ENCODE results near the gene PHACTR2. TPM values are rescaled to one million over a fixed set of nuclear protein-coding genes. Genes with fewer than 3 reads are reported as not detected.
"Not testable (repeated sequence)": the region's sequence is repeated elsewhere in the genome, so short reads cannot be mapped to it uniquely, and the experiment has no call there.

The PHACTR2 gene
- total and polyA plus RNA-seq, 4 donors: 4.0 to 23.8 (median 15.0) TPM

DNA sequence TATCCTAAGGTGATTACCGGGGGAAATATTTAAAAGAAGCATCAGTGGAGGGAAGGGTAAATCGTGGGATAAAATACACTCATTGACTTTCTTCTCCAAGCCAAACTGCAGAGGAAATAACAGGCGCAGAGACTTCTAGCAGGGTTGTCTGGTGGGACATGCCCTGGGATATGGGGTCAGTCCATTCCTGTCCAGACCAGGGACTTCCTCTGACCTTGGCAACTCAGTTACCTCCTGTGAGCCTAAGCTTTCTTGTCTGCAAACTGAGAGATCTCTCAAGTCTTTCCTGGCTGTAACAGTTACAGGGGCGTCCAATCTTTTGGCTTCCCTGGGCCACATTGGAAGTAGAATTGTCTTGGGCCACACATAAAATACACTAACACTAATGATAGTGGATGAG, 21.7 kb upstream of the PHACTR2 start:
- Histone ChIP-seq H3K4me3 (ENCODE audit: low read depth in 1 of 3, low read length in 3 of 3) (no peak overlapping the region), H3K4me1 (ENCODE audit: control insufficient read depth in 4 of 4, insufficient read depth in 4 of 4, low read length in 3 of 4) (no peaks in the 10 kb centered on the region), H3K36me3 (ENCODE audit: control insufficient read depth in 4 of 4, insufficient read depth in 3 of 4, low read depth in 1 of 4, low read length in 3 of 4) (no peaks in the 10 kb centered on the region), H3K27ac (ENCODE audit: low read depth in 1 of 2, low read length in 2 of 2) (no peak overlapping the region), H3K9me3 (ENCODE audit: control insufficient read depth in 4 of 4, low read length in 3 of 4) (peaks cover 0 to 5% (median 2%) of the 10 kb centered on the region in 4 donors), H3K9ac (ENCODE audit: low read depth in 1 of 2, low read length in 2 of 2) (no peak overlapping the region), H3K27me3 (ENCODE audit: control insufficient read depth in 4 of 4, insufficient read depth in 4 of 4, low read length in 3 of 4) (no peaks in the 10 kb centered on the region)
- DNase-seq (ENCODE audit: low spot score): no peak
- WGBS: 83% methylated on average over 4 of the region's 4 CpGs
- no peak for TF ChIP-seq FOXA2 (IDR thresholded peaks at IDR 0.05)
- TF ChIP-seq NR2F2 (IDR thresholded peaks at IDR 0.05): peak; percentile 59

DNA sequence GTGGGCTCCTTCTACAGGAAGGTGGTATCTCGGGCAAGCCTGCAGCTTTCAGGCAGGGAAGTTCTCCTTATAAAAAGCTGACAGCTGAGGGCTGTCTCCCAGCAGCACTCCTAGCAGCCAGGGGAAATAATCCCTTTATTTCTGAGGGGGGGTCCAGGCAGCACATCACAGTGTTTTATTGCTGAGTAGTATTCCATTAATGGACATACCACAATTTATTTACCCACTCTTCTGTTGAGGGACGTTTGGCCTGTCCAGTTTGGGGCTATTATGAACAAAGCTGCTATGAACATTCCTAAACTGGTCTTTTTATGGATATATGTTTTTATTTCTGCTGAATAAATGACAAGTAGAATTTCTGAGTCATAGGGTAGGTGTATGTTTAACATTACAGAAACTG, 20.0 kb upstream of the PHACTR2 start:
- no peak for DNase-seq (ENCODE audit: low spot score)
- no peak overlapping the region for H3K4me3 ChIP-seq (ENCODE audit: low read depth in 1 of 3, low read length in 3 of 3)
- H3K9ac ChIP-seq (ENCODE audit: low read depth in 1 of 2, low read length in 2 of 2): no peak overlapping the region
- no peak overlapping the region for H3K27ac ChIP-seq (ENCODE audit: low read depth in 1 of 2, low read length in 2 of 2)
- H3K27me3 ChIP-seq (ENCODE audit: control insufficient read depth in 4 of 4, insufficient read depth in 4 of 4, low read length in 3 of 4): no peaks in the 10 kb centered on the region
- WGBS: 82% methylated on average over 2 of the region's 2 CpGs
- no peaks in the 10 kb centered on the region for H3K4me1 ChIP-seq (ENCODE audit: control insufficient read depth in 4 of 4, insufficient read depth in 4 of 4, low read length in 3 of 4)
- H3K9me3 ChIP-seq (ENCODE audit: control insufficient read depth in 4 of 4, low read length in 3 of 4): peaks cover 0 to 5% (median 2%) of the 10 kb centered on the region in 4 donors
- no peak for TF ChIP-seq FOXA2 (IDR thresholded peaks at IDR 0.05)
- H3K36me3 ChIP-seq (ENCODE audit: control insufficient read depth in 4 of 4, insufficient read depth in 3 of 4, low read depth in 1 of 4, low read length in 3 of 4): no peaks in the 10 kb centered on the region

DNA sequence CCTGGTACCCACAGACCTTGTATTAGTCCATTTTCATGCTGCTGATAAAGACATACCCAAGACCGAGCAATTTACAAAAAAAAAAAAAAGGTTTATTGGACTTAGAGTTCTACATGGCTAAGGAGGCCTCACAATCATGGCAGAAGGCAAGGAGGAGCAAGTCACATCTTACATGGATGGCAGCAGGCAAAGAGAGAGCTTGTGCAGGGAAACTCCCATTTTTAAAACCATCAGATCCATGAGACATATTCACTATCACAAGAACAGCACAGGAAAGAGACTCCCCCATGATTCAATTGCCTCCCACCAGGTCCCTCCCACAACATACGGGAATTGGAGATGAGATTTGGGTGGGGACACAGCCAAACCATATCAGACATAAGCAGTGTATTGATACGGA, 17.6 kb upstream of the PHACTR2 start:
- WGBS: 98% methylated on average over 3 of the region's 3 CpGs
- H3K27me3 ChIP-seq (ENCODE audit: control insufficient read depth in 4 of 4, insufficient read depth in 4 of 4, low read length in 3 of 4); H3K4me3 ChIP-seq (ENCODE audit: low read depth in 1 of 3, low read length in 3 of 3); DNase-seq (ENCODE audit: low spot score); H3K9me3 ChIP-seq (ENCODE audit: control insufficient read depth in 4 of 4, low read length in 3 of 4); H3K9ac ChIP-seq (ENCODE audit: low read depth in 1 of 2, low read length in 2 of 2); H3K27ac ChIP-seq (ENCODE audit: low read depth in 1 of 2, low read length in 2 of 2); H3K4me1 ChIP-seq (ENCODE audit: control insufficient read depth in 4 of 4, insufficient read depth in 4 of 4, low read length in 3 of 4); H3K36me3 ChIP-seq (ENCODE audit: control insufficient read depth in 4 of 4, insufficient read depth in 3 of 4, low read depth in 1 of 4, low read length in 3 of 4): not testable (repeated sequence)

DNA sequence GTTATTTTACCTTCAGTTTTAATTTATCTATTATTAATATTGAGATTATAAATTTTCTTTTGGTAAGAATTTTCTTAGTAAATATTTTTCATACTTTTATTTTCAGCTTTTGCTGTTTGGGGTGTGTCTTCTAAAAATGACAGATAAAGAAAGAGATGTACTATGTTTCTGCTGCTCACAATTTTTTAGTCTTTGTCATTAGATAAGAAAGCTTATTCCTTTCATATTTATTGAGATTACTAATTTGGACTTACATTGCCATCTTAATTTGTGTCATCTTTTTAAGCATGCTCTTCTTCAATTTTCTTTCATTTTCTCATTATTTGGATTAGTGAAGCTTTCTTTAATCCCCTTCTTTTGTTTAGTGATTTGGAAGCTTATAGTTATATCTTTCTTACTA, 13.6 kb upstream of the PHACTR2 start:
- TF ChIP-seq TAF1 (conservative IDR thresholded peaks at IDR 0.05) (no peak), FOXA1 (IDR thresholded peaks at IDR 0.05) (no peak), NR2F2 (IDR thresholded peaks at IDR 0.05) (no peak)
- TF ChIP-seq, protein P1, sequence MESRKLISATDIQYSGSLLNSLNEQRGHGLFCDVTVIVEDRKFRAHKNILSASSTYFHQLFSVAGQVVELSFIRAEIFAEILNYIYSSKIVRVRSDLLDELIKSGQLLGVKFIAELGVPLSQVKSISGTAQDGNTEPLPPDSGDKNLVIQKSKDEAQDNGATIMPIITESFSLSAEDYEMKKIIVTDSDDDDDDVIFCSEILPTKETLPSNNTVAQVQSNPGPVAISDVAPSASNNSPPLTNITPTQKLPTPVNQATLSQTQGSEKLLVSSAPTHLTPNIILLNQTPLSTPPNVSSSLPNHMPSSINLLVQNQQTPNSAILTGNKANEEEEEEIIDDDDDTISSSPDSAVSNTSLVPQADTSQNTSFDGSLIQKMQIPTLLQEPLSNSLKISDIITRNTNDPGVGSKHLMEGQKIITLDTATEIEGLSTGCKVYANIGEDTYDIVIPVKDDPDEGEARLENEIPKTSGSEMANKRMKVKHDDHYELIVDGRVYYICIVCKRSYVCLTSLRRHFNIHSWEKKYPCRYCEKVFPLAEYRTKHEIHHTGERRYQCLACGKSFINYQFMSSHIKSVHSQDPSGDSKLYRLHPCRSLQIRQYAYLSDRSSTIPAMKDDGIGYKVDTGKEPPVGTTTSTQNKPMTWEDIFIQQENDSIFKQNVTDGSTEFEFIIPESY (IDR thresholded peaks at IDR 0.05): no peak
- no peak overlapping the region for H3K27ac ChIP-seq (ENCODE audit: low read depth in 1 of 2, low read length in 2 of 2)
- no peak for DNase-seq (ENCODE audit: low spot score)
- no peaks in the 10 kb centered on the region for H3K4me1 ChIP-seq (ENCODE audit: control insufficient read depth in 4 of 4, insufficient read depth in 4 of 4, low read length in 3 of 4)
- peaks cover 0 to 5% (median 1%) of the 10 kb centered on the region in 4 donors for H3K9me3 ChIP-seq (ENCODE audit: control insufficient read depth in 4 of 4, low read length in 3 of 4)
- H3K9ac ChIP-seq (ENCODE audit: low read depth in 1 of 2, low read length in 2 of 2): no peak overlapping the region
- no peaks in the 10 kb centered on the region for H3K36me3 ChIP-seq (ENCODE audit: control insufficient read depth in 4 of 4, insufficient read depth in 3 of 4, low read depth in 1 of 4, low read length in 3 of 4)
- H3K27me3 ChIP-seq (ENCODE audit: control insufficient read depth in 4 of 4, insufficient read depth in 4 of 4, low read length in 3 of 4): no peaks in the 10 kb centered on the region
- no peak overlapping the region for H3K4me3 ChIP-seq (ENCODE audit: low read depth in 1 of 3, low read length in 3 of 3)

DNA sequence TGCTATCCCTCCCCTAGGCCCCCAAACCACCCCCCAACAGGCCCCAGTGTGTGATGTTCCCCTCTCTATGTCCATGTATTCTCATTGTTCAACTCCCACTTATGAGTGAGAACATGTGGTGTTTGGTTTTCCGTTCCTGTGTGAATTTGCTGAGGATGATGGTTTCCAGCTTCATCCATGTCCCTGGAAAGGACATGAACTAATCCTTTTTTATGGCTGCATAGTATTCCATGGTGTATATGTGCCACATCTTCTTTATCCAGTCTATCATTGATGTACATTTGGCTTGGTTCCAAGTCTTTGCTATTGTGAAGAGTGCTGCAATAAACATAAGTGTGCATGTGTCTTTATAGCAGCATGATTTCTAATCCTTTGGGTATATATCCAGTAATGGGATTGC, 11.8 kb upstream of the PHACTR2 start:
- WGBS: 97% methylated on average over 1 of the region's 1 CpG
- H3K27ac ChIP-seq (ENCODE audit: low read depth in 1 of 2, low read length in 2 of 2); H3K36me3 ChIP-seq (ENCODE audit: control insufficient read depth in 4 of 4, insufficient read depth in 3 of 4, low read depth in 1 of 4, low read length in 3 of 4); H3K9me3 ChIP-seq (ENCODE audit: control insufficient read depth in 4 of 4, low read length in 3 of 4); DNase-seq (ENCODE audit: low spot score); H3K9ac ChIP-seq (ENCODE audit: low read depth in 1 of 2, low read length in 2 of 2); H3K4me3 ChIP-seq (ENCODE audit: low read depth in 1 of 3, low read length in 3 of 3); H3K27me3 ChIP-seq (ENCODE audit: control insufficient read depth in 4 of 4, insufficient read depth in 4 of 4, low read length in 3 of 4); H3K4me1 ChIP-seq (ENCODE audit: control insufficient read depth in 4 of 4, insufficient read depth in 4 of 4, low read length in 3 of 4): not testable (repeated sequence)

DNA sequence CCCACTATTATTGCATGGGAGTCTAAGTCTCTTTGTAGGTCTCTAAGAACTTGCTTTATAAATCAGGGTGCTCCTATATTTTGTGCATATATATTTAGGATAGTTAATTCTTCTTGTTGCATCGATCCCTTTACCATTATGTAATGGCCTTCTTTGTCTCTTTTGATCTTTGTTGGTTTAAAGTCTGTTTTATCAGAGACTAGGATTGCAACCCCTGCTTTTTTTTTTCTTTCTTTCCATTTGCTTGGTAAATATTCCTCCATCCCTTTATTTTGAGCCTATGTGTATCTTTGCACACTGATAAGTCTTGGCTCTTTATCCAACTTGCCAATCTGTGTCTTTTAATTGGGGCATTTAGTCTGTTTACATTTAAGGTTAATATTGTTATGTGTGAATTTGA, 8.3 kb upstream of the PHACTR2 start:
- 69% methylated on average over 1 of the region's 1 CpG for WGBS
- not testable (repeated sequence) for DNase-seq (ENCODE audit: low spot score); H3K9me3 ChIP-seq (ENCODE audit: control insufficient read depth in 4 of 4, low read length in 3 of 4); H3K27ac ChIP-seq (ENCODE audit: low read depth in 1 of 2, low read length in 2 of 2); H3K4me3 ChIP-seq (ENCODE audit: low read depth in 1 of 3, low read length in 3 of 3); H3K4me1 ChIP-seq (ENCODE audit: control insufficient read depth in 4 of 4, insufficient read depth in 4 of 4, low read length in 3 of 4); H3K9ac ChIP-seq (ENCODE audit: low read depth in 1 of 2, low read length in 2 of 2); H3K27me3 ChIP-seq (ENCODE audit: control insufficient read depth in 4 of 4, insufficient read depth in 4 of 4, low read length in 3 of 4); H3K36me3 ChIP-seq (ENCODE audit: control insufficient read depth in 4 of 4, insufficient read depth in 3 of 4, low read depth in 1 of 4, low read length in 3 of 4)
